OCI-LY1 (cell line): ENCODE results near the gene KRTAP10-10.

ENCODE experiments used
- H2AFZ ChIP-seq: fragments of 200-600 bp; sonication (generic), shearing (Covaris generic); 2 replicates; pipeline ENCODE4 v1.6.0; 2014; ENCODE audit warnings: antibody characterized with exemption, mild to moderate bottlenecking, low read length
- H3F3A ChIP-seq: fragments of 200-600 bp; sonication (generic), shearing (Covaris generic); 2 replicates; pipeline ENCODE4 v1.6.0; 2014; ENCODE audit warnings: mild to moderate bottlenecking, antibody characterized with exemption, low read length, moderate library complexity; ENCODE audit not compliant: insufficient read depth
- H3K27ac ChIP-seq: fragments of 200-600 bp; sonication (generic); 2 replicates; pipeline ENCODE4 v1.5.1; 2014; ENCODE audit warnings: low read length, mixed run types, mild to moderate bottlenecking, low read depth; ENCODE audit not compliant: poor library complexity, severe bottlenecking
- H3K27me3 ChIP-seq: fragments of 200-600 bp; sonication (generic); 2 replicates; pipeline ENCODE4 v1.6.0; 2014; ENCODE audit warnings: antibody characterized with exemption, mild to moderate bottlenecking, low read length, moderate library complexity; ENCODE audit not compliant: insufficient read depth
- H3K36me3 ChIP-seq: fragments of 200-600 bp; sonication (generic); 2 replicates; pipeline ENCODE4 v1.6.1; 2014; ENCODE audit warnings: mild to moderate bottlenecking, antibody characterized with exemption, low read length, moderate library complexity, mixed read lengths; ENCODE audit not compliant: insufficient read depth
- H3K4me1 ChIP-seq: fragments of 200-600 bp; sonication (generic); 2 replicates; pipeline ENCODE4 v1.5.1; 2014; ENCODE audit warnings: mild to moderate bottlenecking, low read length, moderate library complexity; ENCODE audit not compliant: insufficient read depth, severe bottlenecking
- H3K4me2 ChIP-seq: fragments of 200-600 bp; sonication (generic), shearing (Covaris generic); 2 replicates; pipeline ENCODE4 v1.6.1; 2014; ENCODE audit warnings: low read length
- H3K4me3 ChIP-seq: fragments of 200-600 bp; sonication (generic); 2 replicates; pipeline ENCODE4 v1.5.1; 2014; ENCODE audit warnings: low read length, low read depth, mild to moderate bottlenecking, mixed read lengths; ENCODE audit not compliant: poor library complexity, severe bottlenecking
- H3K79me2 ChIP-seq: fragments of 200-600 bp; shearing (Covaris generic); 2 replicates; pipeline ENCODE4 v1.6.1; 2016; ENCODE audit warnings: mixed run types, low read length, mixed read lengths; ENCODE audit not compliant: insufficient read depth
- H3K9ac ChIP-seq: fragments of 200-600 bp; sonication (generic), shearing (Covaris generic); 2 replicates; pipeline ENCODE4 v1.6.1; 2014; ENCODE audit warnings: mild to moderate bottlenecking, low read length, mixed read lengths
- H3K9me2 ChIP-seq: fragments of 200-600 bp; sonication (generic), shearing (Covaris generic); 2 replicates; pipeline ENCODE4 v1.6.1; 2014; ENCODE audit warnings: low read depth, mild to moderate bottlenecking, low read length, mixed read lengths
- H3K9me3 ChIP-seq: fragments of 200-600 bp; shearing (Covaris generic); 2 replicates; pipeline ENCODE4 v1.6.1; 2014; ENCODE audit warnings: low read length, mixed read lengths
- H4K20me1 ChIP-seq: fragments of 200-600 bp; sonication (generic), shearing (Covaris generic); 2 replicates; pipeline ENCODE4 v1.6.0; 2016; ENCODE audit warnings: mild to moderate bottlenecking, low read length; ENCODE audit not compliant: insufficient read depth
- EZH2 ChIP-seq: fragments of 200-600 bp; sonication (generic), shearing (Covaris generic); IDR thresholded peaks from 2 replicates; pipeline ENCODE4 v1.8.0; 2017; ENCODE audit warnings: borderline replicate concordance, mixed run types, mild to moderate bottlenecking, antibody characterized with exemption, low read length, moderate library complexity, mixed read lengths
- TF ChIP-seq, protein P1 (sequence below): fragments of 200-600 bp; sonication (generic), shearing (Covaris generic); IDR thresholded peaks from 2 replicates; pipeline ENCODE4 v1.5.1; 2017; ENCODE audit warnings: mild to moderate bottlenecking, antibody characterized with exemption, low read length, moderate library complexity, mixed read lengths

Gene KRTAP10-10

GRCh38 chr21:44664691-44665090 is 27.5 kb downstream of the KRTAP10-10 start:
- no peaks in the 10 kb centered on the region for H3K9me2 ChIP-seq
- H3K79me2 ChIP-seq, result no peaks in the 10 kb centered on the region
- no peaks in the 10 kb centered on the region; the same call in 1 of the 2 replicates for H3K27me3 ChIP-seq
- H3K36me3 ChIP-seq, result no peaks in the 10 kb centered on the region
- H2AFZ ChIP-seq, result no peak overlapping the region
- no peaks in the 10 kb centered on the region for H3F3A ChIP-seq
- TF ChIP-seq, protein P1, sequence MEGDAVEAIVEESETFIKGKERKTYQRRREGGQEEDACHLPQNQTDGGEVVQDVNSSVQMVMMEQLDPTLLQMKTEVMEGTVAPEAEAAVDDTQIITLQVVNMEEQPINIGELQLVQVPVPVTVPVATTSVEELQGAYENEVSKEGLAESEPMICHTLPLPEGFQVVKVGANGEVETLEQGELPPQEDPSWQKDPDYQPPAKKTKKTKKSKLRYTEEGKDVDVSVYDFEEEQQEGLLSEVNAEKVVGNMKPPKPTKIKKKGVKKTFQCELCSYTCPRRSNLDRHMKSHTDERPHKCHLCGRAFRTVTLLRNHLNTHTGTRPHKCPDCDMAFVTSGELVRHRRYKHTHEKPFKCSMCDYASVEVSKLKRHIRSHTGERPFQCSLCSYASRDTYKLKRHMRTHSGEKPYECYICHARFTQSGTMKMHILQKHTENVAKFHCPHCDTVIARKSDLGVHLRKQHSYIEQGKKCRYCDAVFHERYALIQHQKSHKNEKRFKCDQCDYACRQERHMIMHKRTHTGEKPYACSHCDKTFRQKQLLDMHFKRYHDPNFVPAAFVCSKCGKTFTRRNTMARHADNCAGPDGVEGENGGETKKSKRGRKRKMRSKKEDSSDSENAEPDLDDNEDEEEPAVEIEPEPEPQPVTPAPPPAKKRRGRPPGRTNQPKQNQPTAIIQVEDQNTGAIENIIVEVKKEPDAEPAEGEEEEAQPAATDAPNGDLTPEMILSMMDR, result no peak
- no peak for TF ChIP-seq EZH2
- H3K4me2 ChIP-seq, result no peak overlapping the region
- H3K27ac ChIP-seq, result no peak overlapping the region
- H3K4me1 ChIP-seq, result no peaks in the 10 kb centered on the region
- H3K9ac ChIP-seq, result no peak overlapping the region
- no peak overlapping the region for H3K4me3 ChIP-seq
- H4K20me1 ChIP-seq, result no peaks in the 10 kb centered on the region
- no peaks in the 10 kb centered on the region for H3K9me3 ChIP-seq

- Histone ChIP-seq H3K4me1 (no peaks in the 10 kb centered on the region), H3K9me2 (no peaks in the 10 kb centered on the region), H3K9me3 (no peaks in the 10 kb centered on the region)
Observed at GRCh38 chr21:44666401-44667320, 29.5 kb downstream of the KRTAP10-10 start, which contains the start of gene KRTAP12-2. Gene KRTAP12-2 (minus strand): TSS chr21:44666927. CDS start chr21:44666886, 41 bp downstream.

GRCh38 chr21:44667612-44668011 is 30.5 kb downstream of the KRTAP10-10 start:
- no peaks in the 10 kb centered on the region for H3K9me3 ChIP-seq
- H3K79me2 ChIP-seq, result no peaks in the 10 kb centered on the region
- no peaks in the 10 kb centered on the region for H3K9me2 ChIP-seq
- H3F3A ChIP-seq, result no peaks in the 10 kb centered on the region
- no peaks in the 10 kb centered on the region; the same call in 1 of the 2 replicates for H3K27me3 ChIP-seq
- H4K20me1 ChIP-seq, result no peaks in the 10 kb centered on the region
- H3K9ac ChIP-seq, result no peak overlapping the region
- TF ChIP-seq EZH2, result no peak
- TF ChIP-seq, protein P1, result no peak
- no peak overlapping the region for H2AFZ ChIP-seq
- H3K36me3 ChIP-seq, result no peaks in the 10 kb centered on the region
- H3K27ac ChIP-seq, result no peak overlapping the region
- H3K4me2 ChIP-seq, result no peak overlapping the region
- H3K4me1 ChIP-seq, result no peaks in the 10 kb centered on the region
- H3K4me3 ChIP-seq, result no peak overlapping the region

More at GRCh38 chr21:44666401-44667320, 29.5 kb downstream of the KRTAP10-10 start, which contains the start of gene KRTAP12-2:
- H3K36me3 ChIP-seq, result no peaks in the 10 kb centered on the region
- no peaks in the 10 kb centered on the region for H3K79me2 ChIP-seq
- H3K27me3 ChIP-seq, result no peaks in the 10 kb centered on the region; the same call in 1 of the 2 replicates
- H2AFZ ChIP-seq, result no peak within 1 kb of the TSS
- H3K27ac ChIP-seq, result no peak within 1 kb of the TSS
- no peak within 1 kb of the TSS for H3K9ac ChIP-seq
- no peak for TF ChIP-seq EZH2
- TF ChIP-seq, protein P1, result no peak
- H3K4me3 ChIP-seq, result no peak within 1 kb of the TSS
- no peaks in the 10 kb centered on the region for H3F3A ChIP-seq
- no peaks in the 10 kb centered on the region for H4K20me1 ChIP-seq
- no peak within 1 kb of the TSS for H3K4me2 ChIP-seq
